ENCODE measurements around the gene PRKCZ. TPM values are rescaled to one million over a fixed set of nuclear protein-coding genes. Genes with fewer than 3 reads are reported as not detected.

Gene PRKCZ
- total RNA-seq, 1 donor = 0.72 TPM

DNA sequence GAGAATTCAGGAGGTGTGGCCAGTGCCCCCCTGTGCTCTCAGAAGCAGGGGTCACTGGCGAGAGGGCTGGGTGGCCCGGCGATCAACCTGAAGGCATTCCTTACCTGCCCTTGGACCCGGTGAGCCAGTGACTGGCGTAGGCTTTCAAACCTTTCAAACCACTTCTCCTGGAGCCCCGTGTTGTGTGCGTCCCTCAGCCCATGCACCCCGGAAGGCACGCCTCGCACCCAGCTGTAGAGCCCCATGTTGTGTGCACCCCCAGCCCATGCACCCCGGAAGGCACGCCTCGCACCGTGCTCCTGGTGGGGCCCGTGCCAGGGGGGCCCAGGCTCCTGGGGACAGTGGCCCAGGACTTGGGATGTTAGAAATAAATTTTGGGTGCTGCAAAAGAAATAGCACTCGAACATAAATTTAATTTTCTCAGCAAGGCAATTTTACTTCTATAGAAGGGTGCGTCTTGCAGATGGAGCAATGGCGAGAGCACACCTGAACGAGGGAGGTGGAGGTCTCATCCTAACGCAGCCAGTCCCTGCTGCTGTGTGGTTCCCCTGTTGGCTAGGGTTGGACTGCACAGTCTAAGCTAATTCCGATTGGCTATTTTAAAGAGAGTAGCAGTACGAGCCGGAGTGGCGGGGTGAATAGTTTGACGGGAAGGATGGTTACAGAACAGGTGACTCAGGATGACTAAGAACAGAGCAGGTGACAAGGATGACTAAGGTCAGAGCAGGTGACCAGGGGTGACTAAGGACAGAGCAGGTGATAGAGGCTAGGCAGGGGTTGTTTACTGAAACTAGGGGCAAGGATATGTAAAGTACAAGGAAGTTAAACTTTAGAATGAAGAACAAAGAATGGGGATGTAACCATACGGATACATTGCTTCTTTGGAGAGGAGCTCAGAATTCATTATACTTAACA, 47.4 kb downstream of the PRKCZ start:
- H3K9me3 ChIP-seq (ENCODE audit: low read depth, low read length) = no peaks in the 10 kb centered on the region
- no peaks in the 10 kb centered on the region for H3K36me3 ChIP-seq (ENCODE audit: insufficient read depth, low read length)
- H3K4me1 ChIP-seq (ENCODE audit: insufficient read depth, low read length) = peaks cover 10% of the 10 kb centered on the region

DNA sequence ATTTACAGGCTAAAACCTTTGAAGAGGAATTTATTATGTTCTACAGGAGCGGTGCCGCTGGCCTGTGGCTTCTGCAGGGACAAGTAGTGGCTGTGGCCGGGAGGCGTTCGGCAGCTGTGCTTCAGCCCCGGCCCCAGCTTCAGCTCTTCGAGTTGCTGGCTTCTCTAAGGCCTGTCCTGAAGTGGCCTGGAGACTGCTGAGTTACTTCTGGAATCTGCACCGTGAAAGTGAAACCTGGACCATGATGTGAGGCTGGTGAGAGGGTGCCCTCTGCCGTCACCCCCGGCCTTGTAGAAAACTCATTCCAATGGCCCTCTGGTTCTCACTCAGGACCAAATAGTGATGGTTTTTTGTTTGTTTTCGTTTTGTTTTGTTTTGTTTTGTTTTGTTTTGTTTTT, 48.1 kb downstream of the PRKCZ start:
- Histone ChIP-seq H3K27ac (ENCODE audit: low read depth, low read length) (no peak overlapping the region), H3K4me2 (ENCODE audit: insufficient read depth, low read length) (no peak overlapping the region), H3K4me3 (ENCODE audit: insufficient read depth, low read length) (no peak overlapping the region), H4K20me1 (ENCODE audit: insufficient read depth, low read length) (no peaks in the 10 kb centered on the region), H3K4me1 (ENCODE audit: insufficient read depth, low read length) (peaks cover 10% of the 10 kb centered on the region), H3K79me2 (ENCODE audit: insufficient read depth, low read length) (no peaks in the 10 kb centered on the region), H3K36me3 (ENCODE audit: insufficient read depth, low read length) (no peaks in the 10 kb centered on the region), H2AFZ (ENCODE audit: low read length) (no peak overlapping the region), H3K27me3 (ENCODE audit: insufficient read depth, low read length) (peaks cover 10% of the 10 kb centered on the region), H3K9me3 (ENCODE audit: low read depth, low read length) (no peaks in the 10 kb centered on the region)
- peak; percentile 81 for DNase-seq (ENCODE audit: insufficient read length, low spot score, missing footprints)
- TF ChIP-seq, protein P1, sequence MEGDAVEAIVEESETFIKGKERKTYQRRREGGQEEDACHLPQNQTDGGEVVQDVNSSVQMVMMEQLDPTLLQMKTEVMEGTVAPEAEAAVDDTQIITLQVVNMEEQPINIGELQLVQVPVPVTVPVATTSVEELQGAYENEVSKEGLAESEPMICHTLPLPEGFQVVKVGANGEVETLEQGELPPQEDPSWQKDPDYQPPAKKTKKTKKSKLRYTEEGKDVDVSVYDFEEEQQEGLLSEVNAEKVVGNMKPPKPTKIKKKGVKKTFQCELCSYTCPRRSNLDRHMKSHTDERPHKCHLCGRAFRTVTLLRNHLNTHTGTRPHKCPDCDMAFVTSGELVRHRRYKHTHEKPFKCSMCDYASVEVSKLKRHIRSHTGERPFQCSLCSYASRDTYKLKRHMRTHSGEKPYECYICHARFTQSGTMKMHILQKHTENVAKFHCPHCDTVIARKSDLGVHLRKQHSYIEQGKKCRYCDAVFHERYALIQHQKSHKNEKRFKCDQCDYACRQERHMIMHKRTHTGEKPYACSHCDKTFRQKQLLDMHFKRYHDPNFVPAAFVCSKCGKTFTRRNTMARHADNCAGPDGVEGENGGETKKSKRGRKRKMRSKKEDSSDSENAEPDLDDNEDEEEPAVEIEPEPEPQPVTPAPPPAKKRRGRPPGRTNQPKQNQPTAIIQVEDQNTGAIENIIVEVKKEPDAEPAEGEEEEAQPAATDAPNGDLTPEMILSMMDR (IDR thresholded peaks at IDR 0.05; ENCODE audit: extremely low read depth, low read depth, low read length) = no peak

More for the DNA sequence above, 47.4 kb downstream of the PRKCZ start:
- Histone ChIP-seq H3K27me3 (ENCODE audit: insufficient read depth, low read length) (peaks cover 10% of the 10 kb centered on the region), H3K4me3 (ENCODE audit: insufficient read depth, low read length) (no peak overlapping the region), H3K4me2 (ENCODE audit: insufficient read depth, low read length) (no peak overlapping the region), H3K27ac (ENCODE audit: low read depth, low read length) (no peak overlapping the region), H4K20me1 (ENCODE audit: insufficient read depth, low read length) (no peaks in the 10 kb centered on the region), H3K79me2 (ENCODE audit: insufficient read depth, low read length) (no peaks in the 10 kb centered on the region), H2AFZ (ENCODE audit: low read length) (no peak overlapping the region)
- TF ChIP-seq, protein P1 (IDR thresholded peaks at IDR 0.05; ENCODE audit: extremely low read depth, low read depth, low read length) = no peak
- no peak for DNase-seq (ENCODE audit: insufficient read length, low spot score, missing footprints)

DNA sequence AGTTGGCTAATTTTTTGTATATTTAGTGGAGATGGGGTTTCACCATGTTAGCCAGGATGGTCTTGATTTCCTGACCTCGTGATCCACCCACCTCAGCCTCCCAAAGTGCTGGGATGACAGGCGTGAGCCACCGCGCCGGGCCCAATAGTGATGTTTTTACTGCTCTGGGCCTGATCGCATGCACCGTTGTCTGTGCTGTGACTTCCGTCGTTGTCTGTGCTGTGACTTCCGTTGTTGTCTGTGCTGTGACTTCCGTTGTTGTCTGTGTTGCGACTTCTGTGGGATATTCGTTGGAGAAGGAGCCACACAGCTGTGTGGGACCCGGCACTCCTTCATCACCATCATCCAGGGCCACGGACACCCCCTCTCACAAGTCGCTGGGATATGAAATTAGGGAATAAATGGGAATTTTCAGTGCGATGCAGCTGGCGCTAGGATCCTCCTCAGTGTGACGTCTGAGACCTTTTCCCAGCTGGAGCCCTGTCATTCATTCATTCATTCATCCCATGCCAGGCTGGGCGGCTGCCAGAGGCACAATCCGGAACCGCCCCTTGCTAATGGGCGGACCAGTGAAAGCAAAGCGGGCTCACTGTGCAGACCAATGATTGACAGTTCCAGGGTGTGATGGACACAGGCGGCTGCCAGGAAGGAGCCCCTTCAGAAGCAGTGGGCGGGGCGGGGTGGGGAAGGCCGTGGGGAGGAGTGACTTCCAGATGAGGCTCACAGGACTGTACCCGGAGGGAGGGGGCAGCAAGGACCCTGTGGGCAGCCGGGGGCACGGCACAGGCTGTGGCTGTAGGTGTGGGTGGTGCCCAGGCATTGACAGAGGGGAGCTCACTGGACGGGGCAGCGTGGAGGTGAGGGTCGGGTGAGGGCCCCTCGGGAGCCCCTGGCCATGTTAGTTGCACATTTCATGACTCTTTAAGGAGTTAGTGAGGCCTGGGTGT, 48.9 kb downstream of the PRKCZ start:
- TF ChIP-seq, protein P1 (IDR thresholded peaks at IDR 0.05; ENCODE audit: extremely low read depth, low read depth, low read length) = no peak
- H3K4me1 ChIP-seq (ENCODE audit: insufficient read depth, low read length) = peaks cover 10% of the 10 kb centered on the region
- H2AFZ ChIP-seq (ENCODE audit: low read length) = no peak overlapping the region

More for the DNA sequence above, 48.9 kb downstream of the PRKCZ start:
- no peak overlapping the region for H3K4me2 ChIP-seq (ENCODE audit: insufficient read depth, low read length)
- no peaks in the 10 kb centered on the region for H3K9me3 ChIP-seq (ENCODE audit: low read depth, low read length)
- H3K27me3 ChIP-seq (ENCODE audit: insufficient read depth, low read length) = peaks cover 10% of the 10 kb centered on the region
- no peaks in the 10 kb centered on the region for H3K79me2 ChIP-seq (ENCODE audit: insufficient read depth, low read length)
- no peak overlapping the region for H3K27ac ChIP-seq (ENCODE audit: low read depth, low read length)
- DNase-seq (ENCODE audit: insufficient read length, low spot score, missing footprints) = no peak
- H3K36me3 ChIP-seq (ENCODE audit: insufficient read depth, low read length) = no peaks in the 10 kb centered on the region
- H3K4me3 ChIP-seq (ENCODE audit: insufficient read depth, low read length) = no peak overlapping the region
- no peaks in the 10 kb centered on the region for H4K20me1 ChIP-seq (ENCODE audit: insufficient read depth, low read length)

All from osteoblast (primary cell).